HG03520 (cell line): ENCODE measurements around the gene FRAS1.
"Not testable (repeated sequence)": the region's sequence is repeated elsewhere in the genome, so short reads cannot be mapped to it uniquely, and the experiment has no call there.

ENCODE experiments used
- ATAC-seq: cut with Tn5 transposase; IDR thresholded peaks from one replicate; pipeline ENCODE4 v1.9.1; 2021; ENCODE audit warnings: mild to moderate bottlenecking, moderate library complexity; ENCODE audit not compliant: unreplicated experiment

FRAS1 gene

GRCh38 chr4:78418406-78418805 lies 361.3 kb downstream of the FRAS1 start:
- ATAC-seq: no peak

GRCh38 chr4:78423790-78424189 lies 366.7 kb downstream of the FRAS1 start:
- ATAC-seq: no peak

- ATAC-seq: no peak
These were observed 367.3 kb downstream of the FRAS1 start for GRCh38 chr4:78424461-78424860.

GRCh38 chr4:78426972-78427371 lies 369.8 kb downstream of the FRAS1 start:
- ATAC-seq: no peak

- no peak for ATAC-seq
These were observed 371.9 kb downstream of the FRAS1 start for GRCh38 chr4:78428996-78429395.

- no peak for ATAC-seq
These were observed 375.8 kb downstream of the FRAS1 start for GRCh38 chr4:78432896-78433295.

GRCh38 chr4:78437608-78438088 lies 380.5 kb downstream of the FRAS1 start:
- ATAC-seq: no peak

GRCh38 chr4:78439328-78439727 lies 382.2 kb downstream of the FRAS1 start:
- no peak for ATAC-seq

GRCh38 chr4:78441756-78442155 lies 384.6 kb downstream of the FRAS1 start:
- ATAC-seq: no peak

GRCh38 chr4:78446619-78447018 lies 389.5 kb downstream of the FRAS1 start:
- no peak for ATAC-seq

GRCh38 chr4:78451407-78451806 lies 394.3 kb downstream of the FRAS1 start:
- ATAC-seq: no peak

GRCh38 chr4:78454016-78454415 lies 396.9 kb downstream of the FRAS1 start:
- ATAC-seq: no peak

GRCh38 chr4:78457751-78458150 lies 400.6 kb downstream of the FRAS1 start:
- ATAC-seq: no peak

- ATAC-seq: no peak
These were observed 402.2 kb downstream of the FRAS1 start for GRCh38 chr4:78459327-78459726.

- no peak for ATAC-seq
These were observed 403.2 kb downstream of the FRAS1 start for GRCh38 chr4:78460368-78460767.

- ATAC-seq: no peak
These were observed 407.1 kb downstream of the FRAS1 start for GRCh38 chr4:78464265-78464664.

- not testable (repeated sequence) for ATAC-seq
These were observed 410.1 kb downstream of the FRAS1 start for GRCh38 chr4:78467223-78467622.

GRCh38 chr4:78468272-78468671 lies 411.1 kb downstream of the FRAS1 start:
- no peak for ATAC-seq

GRCh38 chr4:78476108-78476704 lies 419.1 kb downstream of the FRAS1 start:
- no peak for ATAC-seq

GRCh38 chr4:78477276-78477675 lies 420.2 kb downstream of the FRAS1 start:
- ATAC-seq: no peak

GRCh38 chr4:78478523-78478922 lies 421.4 kb downstream of the FRAS1 start:
- no peak for ATAC-seq

GRCh38 chr4:78480286-78480685 lies 423.2 kb downstream of the FRAS1 start:
- no peak for ATAC-seq

GRCh38 chr4:78481180-78481579 lies 424.1 kb downstream of the FRAS1 start:
- no peak for ATAC-seq
